ENCODE measurements around the gene SET. TPM values are rescaled to one million over a fixed set of nuclear protein-coding genes. Genes with fewer than 3 reads are reported as not detected.
A peak's percentile ranks its signal among the peaks of the same experiment; 100 is the strongest.
"Not testable (repeated sequence)": the region's sequence is repeated elsewhere in the genome, so short reads cannot be mapped to it uniquely, and the experiment has no call there.

The SET gene, protein sequence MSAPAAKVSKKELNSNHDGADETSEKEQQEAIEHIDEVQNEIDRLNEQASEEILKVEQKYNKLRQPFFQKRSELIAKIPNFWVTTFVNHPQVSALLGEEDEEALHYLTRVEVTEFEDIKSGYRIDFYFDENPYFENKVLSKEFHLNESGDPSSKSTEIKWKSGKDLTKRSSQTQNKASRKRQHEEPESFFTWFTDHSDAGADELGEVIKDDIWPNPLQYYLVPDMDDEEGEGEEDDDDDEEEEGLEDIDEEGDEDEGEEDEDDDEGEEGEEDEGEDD
- 1,074 TPM for polyA plus RNA-seq (2013, experiment 1 of 2)
- polyA plus RNA-seq (2013, experiment 2 of 2) = 1,092 TPM

GRCh38 chr9:128688501-128689292 lies at the start of gene SET:
Gene SET (plus strand): TSS chr9:128689222. CDS start chr9:128689583, 361 bp downstream.
- no CpG with 5 or more reads among the region's 93 CpGs for WGBS (ENCODE audit: extremely low coverage, insufficient coverage, low lambda C conversion rate)
- peak within 1 kb of the TSS; percentile 95 for H3K9ac ChIP-seq (ENCODE audit: low read length)
- H2BK5ac ChIP-seq (ENCODE audit: low read length) = peak within 1 kb of the TSS; percentile 45
- H3K23ac ChIP-seq (ENCODE audit: low read length) = peak within 1 kb of the TSS; percentile 95
- peak within 1 kb of the TSS; percentile 80 for H3K4me3 ChIP-seq (ENCODE audit: low read length)
- no peak within 1 kb of the TSS for H2AK5ac ChIP-seq (ENCODE audit: low read length)
- peak within 1 kb of the TSS; percentile 99 for H3K27ac ChIP-seq (ENCODE audit: low read depth, low read length)
- peak within 1 kb of the TSS; percentile 90 for H4K8ac ChIP-seq (ENCODE audit: low read depth, low read length)
- peaks cover 5% of the 10 kb centered on the region for H3K36me3 ChIP-seq (ENCODE audit: control insufficient read depth, insufficient read depth, low read length)
- DNase-seq = peak; percentile 96
- H3K18ac ChIP-seq (ENCODE audit: low read length) = peak within 1 kb of the TSS; percentile 100
- H3K79me1 ChIP-seq (ENCODE audit: low read length) = peaks cover 14% of the 10 kb centered on the region
- no peak within 1 kb of the TSS for H4K5ac ChIP-seq (ENCODE audit: low read length)
- peak within 1 kb of the TSS; percentile 94 for H3K4me2 ChIP-seq (ENCODE audit: low read length)
- peaks cover 63% of the 10 kb centered on the region for H3K79me2 ChIP-seq (ENCODE audit: control insufficient read depth, insufficient read depth, low read length)
- no peaks in the 10 kb centered on the region for H3K27me3 ChIP-seq (ENCODE audit: insufficient read depth, low read length, poor library complexity)
- peak within 1 kb of the TSS; percentile 98 for H3K56ac ChIP-seq (ENCODE audit: low read length)
- no peak within 1 kb of the TSS for H2BK15ac ChIP-seq (replicated peaks; ENCODE audit: low read depth)
- peaks cover 7% of the 10 kb centered on the region for H3K4me1 ChIP-seq (ENCODE audit: control insufficient read depth, low read depth, low read length)
- H3K4ac ChIP-seq (ENCODE audit: low read depth, low read length) = peak within 1 kb of the TSS; percentile 100
- peak within 1 kb of the TSS; percentile 95 for H2BK120ac ChIP-seq (ENCODE audit: low read depth, low read length)

DNA sequence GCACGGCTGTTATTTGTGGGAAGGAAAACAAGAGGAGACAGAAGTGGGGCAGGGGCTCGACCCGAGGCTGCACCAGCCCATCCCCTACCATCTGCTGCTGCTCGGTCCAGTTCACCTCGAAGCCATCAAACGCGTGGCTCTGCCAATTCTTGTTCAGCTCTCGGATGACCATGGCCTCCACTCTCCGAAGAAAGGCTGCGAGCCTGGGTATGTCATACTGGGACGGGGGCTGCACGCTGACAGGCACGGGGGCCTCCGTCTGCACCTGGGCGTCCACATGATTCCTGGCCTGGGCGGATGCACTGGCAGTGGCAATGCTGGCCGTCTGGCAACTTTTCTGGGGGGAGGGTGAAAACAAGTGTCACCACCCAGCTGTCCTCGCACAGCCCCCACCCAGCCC lies 48.4 kb upstream of the SET start:
- H3K4me1 ChIP-seq (ENCODE audit: control insufficient read depth, low read depth, low read length) = no peaks in the 10 kb centered on the region
- H3K4ac ChIP-seq (ENCODE audit: low read depth, low read length) = no peak overlapping the region
- no peak overlapping the region for H3K27ac ChIP-seq (ENCODE audit: low read depth, low read length)
- no peak overlapping the region for H2BK15ac ChIP-seq (replicated peaks; ENCODE audit: low read depth)
- no peak overlapping the region for H3K4me3 ChIP-seq (ENCODE audit: low read length)
- H3K27me3 ChIP-seq (ENCODE audit: insufficient read depth, low read length, poor library complexity) = no peaks in the 10 kb centered on the region
- H3K79me1 ChIP-seq (ENCODE audit: low read length) = no peaks in the 10 kb centered on the region
- no peak overlapping the region for H3K9ac ChIP-seq (ENCODE audit: low read length)
- no peak overlapping the region for H3K23ac ChIP-seq (ENCODE audit: low read length)
- H3K4me2 ChIP-seq (ENCODE audit: low read length) = no peak overlapping the region
- H4K8ac ChIP-seq (ENCODE audit: low read depth, low read length) = no peak overlapping the region
- no peak overlapping the region for H2BK120ac ChIP-seq (ENCODE audit: low read depth, low read length)
- H3K18ac ChIP-seq (ENCODE audit: low read length) = no peak overlapping the region
- no peak for DNase-seq
- no peak overlapping the region for H4K5ac ChIP-seq (ENCODE audit: low read length)
- no CpG with 5 or more reads among the region's 18 CpGs for WGBS (ENCODE audit: extremely low coverage, insufficient coverage, low lambda C conversion rate)
- peaks cover 4% of the 10 kb centered on the region for H3K36me3 ChIP-seq (ENCODE audit: control insufficient read depth, insufficient read depth, low read length)
- H3K56ac ChIP-seq (ENCODE audit: low read length) = no peak overlapping the region
- no peaks in the 10 kb centered on the region for H3K79me2 ChIP-seq (ENCODE audit: control insufficient read depth, insufficient read depth, low read length)
- H2BK5ac ChIP-seq (ENCODE audit: low read length) = no peak overlapping the region
- no peak overlapping the region for H2AK5ac ChIP-seq (ENCODE audit: low read length)

DNA sequence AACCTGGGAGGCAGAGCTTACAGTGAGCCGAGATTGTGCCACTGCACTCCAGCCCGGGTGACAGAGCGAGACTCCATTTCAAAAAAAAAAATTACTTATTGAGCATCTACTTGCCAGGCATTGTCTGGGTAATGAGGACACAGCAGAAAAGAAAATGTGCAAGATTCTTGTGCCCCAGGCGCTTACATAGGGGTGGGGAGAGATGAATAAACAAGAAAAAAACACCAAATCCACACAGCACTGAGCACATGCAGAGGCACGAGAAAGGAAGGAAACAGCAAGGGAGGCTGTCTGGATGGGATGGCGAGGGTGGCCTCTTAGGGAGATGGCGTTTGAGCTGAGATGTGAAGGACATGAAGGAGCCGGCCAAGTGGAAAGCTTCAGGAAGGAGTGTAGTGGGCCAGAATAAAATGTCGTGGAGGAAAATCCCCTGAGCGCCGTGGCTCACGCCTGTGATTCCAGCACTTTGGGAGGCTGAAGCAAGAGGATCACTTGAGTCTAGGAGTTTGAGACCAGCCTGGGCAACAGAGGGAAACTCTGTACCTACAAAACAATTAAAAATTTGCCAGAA lies 46.3 kb upstream of the SET start:
- no CpG with 5 or more reads among the region's 12 CpGs for WGBS (ENCODE audit: extremely low coverage, insufficient coverage, low lambda C conversion rate)
- Histone ChIP-seq H3K79me1 (ENCODE audit: low read length) (no peaks in the 10 kb centered on the region), H3K18ac (ENCODE audit: low read length) (no peak overlapping the region)

GRCh38 chr9:128643519-128644300 lies 45.3 kb upstream of the SET start:
- H2BK120ac ChIP-seq (ENCODE audit: low read depth, low read length) = no peak overlapping the region
- no peak overlapping the region for H3K4me2 ChIP-seq (ENCODE audit: low read length)
- no peak overlapping the region for H2BK5ac ChIP-seq (ENCODE audit: low read length)
- no CpG with 5 or more reads among the region's 12 CpGs for WGBS (ENCODE audit: extremely low coverage, insufficient coverage, low lambda C conversion rate)
- no peak overlapping the region for H2AK5ac ChIP-seq (ENCODE audit: low read length)
- H2BK15ac ChIP-seq (replicated peaks; ENCODE audit: low read depth) = no peak overlapping the region
- H4K5ac ChIP-seq (ENCODE audit: low read length) = no peak overlapping the region
- H3K4me1 ChIP-seq (ENCODE audit: control insufficient read depth, low read depth, low read length) = no peaks in the 10 kb centered on the region
- no peak overlapping the region for H3K4ac ChIP-seq (ENCODE audit: low read depth, low read length)
- no peak overlapping the region for H3K18ac ChIP-seq (ENCODE audit: low read length)
- H4K8ac ChIP-seq (ENCODE audit: low read depth, low read length) = no peak overlapping the region
- peak overlapping the region; percentile 34 for H3K56ac ChIP-seq (ENCODE audit: low read length)
- H3K9ac ChIP-seq (ENCODE audit: low read length) = no peak overlapping the region
- no peaks in the 10 kb centered on the region for H3K79me1 ChIP-seq (ENCODE audit: low read length)
- peaks cover 2% of the 10 kb centered on the region for H3K36me3 ChIP-seq (ENCODE audit: control insufficient read depth, insufficient read depth, low read length)
- no peak overlapping the region for H3K27ac ChIP-seq (ENCODE audit: low read depth, low read length)
- no peak overlapping the region for H3K23ac ChIP-seq (ENCODE audit: low read length)
- no peak overlapping the region for H3K4me3 ChIP-seq (ENCODE audit: low read length)
- no peaks in the 10 kb centered on the region for H3K27me3 ChIP-seq (ENCODE audit: insufficient read depth, low read length, poor library complexity)
- no peaks in the 10 kb centered on the region for H3K79me2 ChIP-seq (ENCODE audit: control insufficient read depth, insufficient read depth, low read length)
- DNase-seq = no peak

More for the DNA sequence above, 46.3 kb upstream of the SET start:
- Histone ChIP-seq H4K5ac (ENCODE audit: low read length) (no peak overlapping the region), H3K27me3 (ENCODE audit: insufficient read depth, low read length, poor library complexity) (no peaks in the 10 kb centered on the region), H3K4me2 (ENCODE audit: low read length) (no peak overlapping the region), H3K79me2 (ENCODE audit: control insufficient read depth, insufficient read depth, low read length) (no peaks in the 10 kb centered on the region), H2BK15ac (replicated peaks; ENCODE audit: low read depth) (no peak overlapping the region), H3K36me3 (ENCODE audit: control insufficient read depth, insufficient read depth, low read length) (peaks cover 4% of the 10 kb centered on the region), H2BK5ac (ENCODE audit: low read length) (no peak overlapping the region), H3K23ac (ENCODE audit: low read length) (no peak overlapping the region), H3K4me3 (ENCODE audit: low read length) (no peak overlapping the region), H3K4ac (ENCODE audit: low read depth, low read length) (no peak overlapping the region), H2BK120ac (ENCODE audit: low read depth, low read length) (no peak overlapping the region), H3K9ac (ENCODE audit: low read length) (peak overlapping the region; percentile 9), H3K4me1 (ENCODE audit: control insufficient read depth, low read depth, low read length) (no peaks in the 10 kb centered on the region), H3K56ac (ENCODE audit: low read length) (no peak overlapping the region), H3K27ac (ENCODE audit: low read depth, low read length) (no peak overlapping the region), H4K8ac (ENCODE audit: low read depth, low read length) (no peak overlapping the region), H2AK5ac (ENCODE audit: low read length) (no peak overlapping the region)
- no peak for DNase-seq

DNA sequence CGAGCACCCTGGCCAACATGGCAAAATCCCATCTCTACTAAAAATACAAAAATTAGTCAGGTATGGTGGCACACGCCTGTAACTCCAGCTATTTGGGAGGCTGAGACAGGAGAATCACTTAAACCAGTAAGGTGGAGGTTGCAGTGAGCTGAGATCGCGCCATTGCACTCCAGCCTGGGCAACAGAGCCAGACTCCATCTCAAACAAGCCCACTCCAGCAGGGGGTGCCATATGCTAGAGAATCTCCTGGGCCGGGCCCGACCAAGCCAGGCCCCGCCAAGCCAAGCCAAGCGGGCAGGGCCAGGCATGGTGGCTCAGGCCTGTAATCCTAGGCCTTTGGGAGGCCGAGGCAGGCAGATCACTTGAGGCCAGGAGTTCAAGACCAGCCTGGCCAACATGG lies 40.8 kb upstream of the SET start:
- H3K4me3 ChIP-seq (ENCODE audit: low read length); H3K9ac ChIP-seq (ENCODE audit: low read length); H3K27ac ChIP-seq (ENCODE audit: low read depth, low read length); H3K4me2 ChIP-seq (ENCODE audit: low read length); H3K18ac ChIP-seq (ENCODE audit: low read length); H2BK15ac ChIP-seq (replicated peaks; ENCODE audit: low read depth); H3K79me1 ChIP-seq (ENCODE audit: low read length); H2BK5ac ChIP-seq (ENCODE audit: low read length); H4K5ac ChIP-seq (ENCODE audit: low read length); H3K23ac ChIP-seq (ENCODE audit: low read length); H2AK5ac ChIP-seq (ENCODE audit: low read length); H3K79me2 ChIP-seq (ENCODE audit: control insufficient read depth, insufficient read depth, low read length); H2BK120ac ChIP-seq (ENCODE audit: low read depth, low read length); H4K8ac ChIP-seq (ENCODE audit: low read depth, low read length); H3K56ac ChIP-seq (ENCODE audit: low read length); H3K4me1 ChIP-seq (ENCODE audit: control insufficient read depth, low read depth, low read length); H3K4ac ChIP-seq (ENCODE audit: low read depth, low read length); H3K36me3 ChIP-seq (ENCODE audit: control insufficient read depth, insufficient read depth, low read length); H3K27me3 ChIP-seq (ENCODE audit: insufficient read depth, low read length, poor library complexity): not testable (repeated sequence)
- WGBS (ENCODE audit: extremely low coverage, insufficient coverage, low lambda C conversion rate) = no CpG with 5 or more reads among the region's 9 CpGs
- peak; percentile 65 for DNase-seq

All from mesendoderm (in vitro differentiated cells).